A673 (cell line): ENCODE results near the gene ADM2.

ENCODE experiments used
- CTCF ChIP-seq: fragments of 300-800, 200-600 bp; sonication (generic); conservative IDR thresholded peaks from 2 replicates; pipeline ENCODE4 v1.5.1; 2017; ENCODE audit warnings: low read depth, mild to moderate bottlenecking, antibody characterized with exemption, low read length, moderate library complexity, mixed read lengths
- EZH2 ChIP-seq: fragments of 200-600 bp; sonication (generic); IDR thresholded peaks from 2 replicates; pipeline ENCODE4 v1.6.1; 2017; ENCODE audit warnings: borderline replicate concordance, low read depth, mild to moderate bottlenecking, mixed read lengths, antibody characterized with exemption, low read length; ENCODE audit not compliant: poor library complexity, severe bottlenecking

DNA sequence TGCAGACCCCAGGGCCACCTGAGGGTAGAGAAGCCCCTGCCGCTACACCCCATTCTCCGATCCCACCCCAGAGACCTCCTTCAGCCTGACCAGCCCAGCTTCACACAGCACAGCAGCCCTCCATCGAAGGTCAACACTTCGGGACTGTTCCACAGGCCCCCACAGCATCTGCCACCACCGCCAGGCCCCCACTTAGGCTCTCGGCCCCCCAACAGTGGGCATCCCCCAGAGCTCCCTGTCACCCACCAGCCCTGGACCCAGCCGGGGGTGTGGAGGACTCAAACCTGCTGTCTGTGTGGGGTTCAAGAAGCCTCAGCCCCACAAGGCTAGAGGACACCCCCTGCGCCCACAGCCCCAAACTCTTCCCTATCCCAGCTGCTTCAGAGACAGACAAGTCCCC, 12.7 kb upstream of the ADM2 start:
- TF ChIP-seq EZH2 (no peak), CTCF (no peak)
